GM12892 (cell line): Measurements from ENCODE around the gene SPATA18.
A peak's percentile ranks its signal among the peaks of the same experiment; 100 is the strongest.

Experiments used
- DNase-seq: peaks from one replicate; pipeline ENCODE4 v3.0.0; 2011; ENCODE audit not compliant: insufficient read length
- FAIRE-seq: peaks from 2 replicates; lab custom pipeline; 2011; peaks lifted over from hg19 to GRCh38; lab: Jason Lieb, UNC
- POLR2A ChIP-seq: IDR thresholded peaks from 2 replicates; pipeline ENCODE4 v1.6.1; 2011; ENCODE audit warnings: low read depth, low read length, control low read depth
- POLR2AphosphoS5 ChIP-seq: IDR thresholded peaks from 2 replicates; pipeline ENCODE4 v1.6.1; 2011; ENCODE audit warnings: low read depth, low read length, control low read depth
- TAF1 ChIP-seq: IDR thresholded peaks from 2 replicates; pipeline ENCODE4 v1.6.1; 2011; ENCODE audit warnings: low read depth, mild to moderate bottlenecking, control low read depth, low read length, borderline replicate concordance

Gene SPATA18

GRCh38 chr4:52028970-52029369 lies 22.1 kb upstream of the SPATA18 start:
- DNase-seq = no peak

GRCh38 chr4:52032005-52032404 lies 19.1 kb upstream of the SPATA18 start:
- DNase-seq = no peak
- no peak for FAIRE-seq

More at GRCh38 chr4:52028970-52029369, 22.1 kb upstream of the SPATA18 start:
- no peak for FAIRE-seq
- TF ChIP-seq TAF1 = no peak
- TF ChIP-seq POLR2A = no peak
- no peak for TF ChIP-seq POLR2AphosphoS5

GRCh38 chr4:52035190-52035589 lies 15.9 kb upstream of the SPATA18 start:
- FAIRE-seq (no peak), DNase-seq (no peak)
- TF ChIP-seq POLR2AphosphoS5 (no peak), POLR2A (no peak), TAF1 (no peak)

More at GRCh38 chr4:52032005-52032404, 19.1 kb upstream of the SPATA18 start:
- TF ChIP-seq POLR2A (no peak), TAF1 (no peak), POLR2AphosphoS5 (no peak)

- TF ChIP-seq POLR2A (no peak), POLR2AphosphoS5 (no peak), TAF1 (no peak)
- peak; percentile 70 for FAIRE-seq
These were observed 14.1 kb upstream of the SPATA18 start for GRCh38 chr4:52036886-52037530.

GRCh38 chr4:52037689-52038102 lies 13.4 kb upstream of the SPATA18 start:
- no peak for TF ChIP-seq POLR2AphosphoS5
- no peak for TF ChIP-seq POLR2A
- TF ChIP-seq TAF1 = no peak
- peak; percentile 29 for DNase-seq
- FAIRE-seq = peak; percentile 77

More at GRCh38 chr4:52036886-52037530, 14.1 kb upstream of the SPATA18 start:
- no peak for DNase-seq

- TF ChIP-seq POLR2AphosphoS5 (no peak), POLR2A (peak; percentile 51; the same call in 1 of the 2 replicates)
- DNase-seq (peak; percentile 65), FAIRE-seq (no peak)
These were observed 12.8 kb upstream of the SPATA18 start, which contains the start of gene SGCB for GRCh38 chr4:52038103-52038912. SGCB (minus strand) TSS chr4:52038299; CDS start chr4:52038259, 40 bp downstream.

GRCh38 chr4:52045028-52045427 lies 6.1 kb upstream of the SPATA18 start:
- TF ChIP-seq TAF1 (no peak), POLR2A (no peak), POLR2AphosphoS5 (no peak)
- DNase-seq (no peak), FAIRE-seq (no peak)

- no peak for DNase-seq
- TF ChIP-seq POLR2AphosphoS5 (no peak), POLR2A (no peak), TAF1 (no peak)
- FAIRE-seq = no peak
These were observed 1.8 kb upstream of the SPATA18 start for GRCh38 chr4:52049266-52049665.

GRCh38 chr4:52051615-52052474 lies 741 bp downstream of the SPATA18 start:
- TF ChIP-seq TAF1 (no peak), POLR2AphosphoS5 (no peak), POLR2A (no peak)
- FAIRE-seq (peak; percentile 81), DNase-seq (peak; percentile 34)

GRCh38 chr4:52052475-52052780 lies 1.3 kb downstream of the SPATA18 start:
- no peak for TF ChIP-seq TAF1
- DNase-seq (peak; percentile 17), FAIRE-seq (no peak)

GRCh38 chr4:52054254-52054653 lies 3.1 kb downstream of the SPATA18 start:
- FAIRE-seq = no peak
- DNase-seq = no peak
- TF ChIP-seq TAF1 (no peak), POLR2AphosphoS5 (no peak), POLR2A (no peak)
